Measurements from ENCODE around the gene HSD17B12.

GRCh38 chr11:43697679-43698078, 17.1 kb downstream of the HSD17B12 start:
- TF ChIP-seq CTCF (IDR thresholded peaks at IDR 0.05), result no peak
- TF ChIP-seq EZH2 (IDR thresholded peaks at IDR 0.05), result no peak
- no peak for TF ChIP-seq EZH2phosphoT487 (IDR thresholded peaks at IDR 0.05)

All from neural progenitor cell (in vitro differentiated cells).